ENCODE data around the gene GLRB. TPM values are rescaled to one million over a fixed set of nuclear protein-coding genes. Genes with fewer than 3 reads are reported as not detected.
"Not testable (repeated sequence)": the region's sequence is repeated elsewhere in the genome, so short reads cannot be mapped to it uniquely, and the experiment has no call there.

Gene GLRB
- total RNA-seq, 1 donor from 2014 or later: 7.8 TPM

DNA sequence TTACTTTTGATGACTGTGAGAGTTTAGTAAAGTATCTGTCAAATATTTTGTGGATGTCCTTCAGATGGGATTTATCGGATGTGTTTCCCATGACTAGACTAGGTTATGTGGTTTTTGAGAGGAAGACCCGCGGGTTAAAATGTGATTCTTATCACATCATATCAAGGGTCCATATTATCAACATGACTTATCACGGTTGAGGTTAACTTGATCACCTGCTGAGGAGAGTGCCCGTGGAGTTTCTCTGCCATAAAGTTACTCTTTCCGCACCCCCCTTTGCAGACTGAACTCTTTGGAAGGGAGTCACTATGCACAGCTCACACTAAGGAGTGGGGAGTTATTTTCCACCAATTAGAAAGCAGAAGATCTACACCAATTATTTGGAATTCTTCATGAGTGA lies 38.7 kb downstream of the GLRB start:
- intact Hi-C loops (cut with DNase I): no loop called here
- ATAC-seq (ENCODE audit: poor library complexity) (no peak), DNase-seq (no peak)

DNA sequence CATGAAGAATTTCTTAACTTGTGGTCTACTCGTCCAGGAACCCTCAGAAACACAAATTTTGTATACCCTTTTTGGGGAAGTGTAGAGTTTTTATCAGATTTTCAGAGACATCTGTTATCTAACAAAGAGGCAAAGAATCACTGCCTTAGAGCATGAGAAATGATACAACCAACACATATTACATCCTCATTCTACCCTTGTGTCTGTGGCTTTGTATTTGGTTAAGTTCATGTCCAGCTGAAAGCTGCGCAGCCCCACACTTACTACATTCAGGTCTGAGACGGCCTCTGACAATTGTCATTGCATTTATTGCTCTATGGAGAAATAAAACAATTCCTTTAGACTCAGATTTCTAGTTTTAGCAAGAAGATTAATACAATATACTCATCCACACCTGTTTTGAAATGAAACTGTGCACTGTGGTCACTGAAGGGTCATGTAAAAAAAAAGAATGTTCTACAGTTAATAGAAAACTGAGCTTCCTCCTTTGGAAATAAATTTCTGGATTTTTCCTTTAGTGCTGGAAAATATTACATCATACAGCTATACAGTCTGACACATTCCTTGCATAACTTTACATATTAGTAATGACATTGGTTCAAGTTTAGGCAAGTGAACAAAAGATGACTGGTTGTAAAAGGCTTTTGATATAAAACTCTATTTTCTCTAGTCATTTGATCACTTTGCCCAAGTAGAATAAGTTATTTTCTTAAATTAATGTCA lies 39.8 kb downstream of the GLRB start:
- intact Hi-C loops (cut with DNase I): no loop called here
- DNase-seq (no peak), ATAC-seq (ENCODE audit: poor library complexity) (no peak)

DNA sequence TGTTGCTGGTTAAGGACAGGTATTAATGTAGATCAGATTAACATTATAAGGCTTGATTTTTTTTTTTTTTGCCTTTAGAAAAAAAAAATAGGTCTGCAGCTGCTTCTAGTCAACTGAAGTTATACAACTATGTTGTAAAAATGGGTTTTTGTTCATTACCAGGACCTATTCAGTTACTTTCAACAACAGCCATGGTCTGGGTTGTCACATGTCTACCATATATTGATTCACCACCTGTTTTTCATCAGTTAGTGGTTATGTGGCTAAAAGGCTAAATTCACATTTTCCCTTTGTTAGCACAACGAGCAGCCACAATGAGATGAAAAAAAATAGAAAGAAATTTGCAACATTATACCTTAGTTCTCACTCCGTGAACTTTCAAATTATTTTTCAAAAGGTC lies 45.5 kb downstream of the GLRB start:
- intact Hi-C loops (cut with DNase I): no loop called here
- ATAC-seq (ENCODE audit: poor library complexity): no peak
- no peak for DNase-seq

DNA sequence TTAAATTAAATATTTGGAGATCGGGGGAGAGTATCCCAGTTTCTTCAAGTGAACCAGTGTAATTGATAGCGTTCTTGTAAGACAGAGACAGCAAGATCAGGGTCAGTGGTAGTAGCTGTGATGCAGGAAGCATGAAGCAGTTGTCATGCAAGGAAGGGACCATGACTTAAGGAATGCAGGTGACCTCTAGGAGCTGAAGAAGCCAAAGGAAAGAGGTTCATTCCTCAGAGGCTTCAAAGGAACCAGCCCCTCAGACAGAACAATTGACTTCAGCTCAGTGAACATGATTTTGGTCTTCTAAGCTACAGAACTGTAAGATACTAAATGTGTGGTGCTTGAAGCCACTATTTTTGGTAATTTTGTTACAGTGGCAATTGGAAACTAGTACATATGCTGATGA lies 51.6 kb downstream of the GLRB start:
- intact Hi-C loops (cut with DNase I): no loop called here
- ATAC-seq (ENCODE audit: poor library complexity): no peak
- no peak for DNase-seq

DNA sequence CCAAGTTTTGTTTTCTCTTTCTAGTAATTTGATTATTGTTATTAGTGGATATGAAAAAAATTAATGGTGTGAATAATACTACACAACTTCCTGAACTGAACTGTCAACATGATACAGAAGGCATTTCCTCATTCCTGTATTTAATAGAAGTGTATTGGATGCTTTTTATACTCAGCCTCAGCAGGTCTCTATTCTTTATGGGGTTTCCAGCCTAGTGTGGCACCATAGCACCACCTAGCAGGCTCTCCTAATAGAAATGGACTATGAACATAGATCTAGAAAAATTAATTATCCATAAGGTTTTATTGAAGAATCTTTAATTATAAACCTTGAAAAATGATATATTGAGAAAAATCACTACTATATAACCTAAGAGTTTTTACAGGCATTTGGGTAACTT lies 52.4 kb downstream of the GLRB start:
- no peak for ATAC-seq (ENCODE audit: poor library complexity)
- DNase-seq: no peak
- intact Hi-C loops (cut with DNase I): no loop called here

DNA sequence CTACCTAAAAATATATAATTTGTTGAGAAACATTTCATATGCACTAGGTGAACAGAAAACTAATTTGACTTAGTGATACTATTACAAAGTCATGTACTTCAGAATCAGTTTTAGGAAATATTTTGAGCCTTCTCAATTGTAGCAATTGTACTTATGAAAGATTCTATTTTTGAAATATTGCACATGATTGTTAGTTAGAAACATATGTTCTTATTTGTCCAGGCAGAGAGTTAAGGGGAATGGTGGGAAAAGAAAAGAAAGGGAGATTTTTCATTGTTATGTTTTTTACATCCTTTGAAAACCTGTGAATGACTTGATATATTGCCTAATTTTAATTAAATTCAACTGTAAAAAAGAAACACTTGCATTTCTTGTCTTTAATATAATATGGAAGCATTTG lies 66.0 kb downstream of the GLRB start:
- ATAC-seq (ENCODE audit: poor library complexity) (no peak), DNase-seq (no peak)
- intact Hi-C loops (cut with DNase I): no loop called here

DNA sequence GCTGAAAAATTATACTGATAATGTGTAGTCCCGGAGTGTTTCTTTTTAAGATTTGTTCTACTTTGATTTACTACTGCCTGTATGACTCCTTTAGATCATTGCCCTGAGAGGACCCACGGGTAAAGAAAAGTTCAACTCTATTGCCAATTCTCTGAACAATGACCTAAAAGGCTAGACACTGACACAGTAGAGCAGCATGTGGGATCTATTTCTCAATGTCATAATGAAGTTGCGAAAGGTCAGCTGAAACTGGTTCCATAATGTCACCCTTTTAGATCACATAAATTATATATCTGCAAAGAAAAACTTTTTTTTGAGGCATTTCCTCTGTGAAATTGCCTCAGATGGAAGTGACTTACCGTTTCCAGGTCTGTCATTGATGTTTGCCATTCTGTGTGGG lies 67.4 kb downstream of the GLRB start:
- ATAC-seq (ENCODE audit: poor library complexity) (no peak), DNase-seq (no peak)
- intact Hi-C loops (cut with DNase I): no loop called here

DNA sequence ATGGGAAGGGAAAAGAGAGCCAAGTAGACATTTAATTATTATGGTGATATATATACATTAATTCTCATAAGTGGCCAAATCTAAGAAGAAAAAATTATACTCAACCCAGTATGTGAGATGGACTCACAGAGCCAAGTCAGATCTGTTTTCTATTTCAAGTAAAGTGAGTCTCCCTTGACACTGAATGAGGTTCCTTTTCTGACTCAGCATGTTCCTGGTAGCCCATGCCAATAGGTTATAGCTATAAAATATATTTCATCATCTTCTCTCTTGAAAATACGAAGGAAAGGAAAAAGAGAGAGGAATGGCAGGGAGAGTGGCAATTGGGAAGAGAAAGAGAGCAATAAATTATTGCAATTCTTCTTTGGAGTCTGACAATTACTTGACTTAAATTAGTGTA lies 75.8 kb downstream of the GLRB start:
- DNase-seq: no peak
- ATAC-seq (ENCODE audit: poor library complexity): no peak
- intact Hi-C loops (cut with DNase I): no loop called here

DNA sequence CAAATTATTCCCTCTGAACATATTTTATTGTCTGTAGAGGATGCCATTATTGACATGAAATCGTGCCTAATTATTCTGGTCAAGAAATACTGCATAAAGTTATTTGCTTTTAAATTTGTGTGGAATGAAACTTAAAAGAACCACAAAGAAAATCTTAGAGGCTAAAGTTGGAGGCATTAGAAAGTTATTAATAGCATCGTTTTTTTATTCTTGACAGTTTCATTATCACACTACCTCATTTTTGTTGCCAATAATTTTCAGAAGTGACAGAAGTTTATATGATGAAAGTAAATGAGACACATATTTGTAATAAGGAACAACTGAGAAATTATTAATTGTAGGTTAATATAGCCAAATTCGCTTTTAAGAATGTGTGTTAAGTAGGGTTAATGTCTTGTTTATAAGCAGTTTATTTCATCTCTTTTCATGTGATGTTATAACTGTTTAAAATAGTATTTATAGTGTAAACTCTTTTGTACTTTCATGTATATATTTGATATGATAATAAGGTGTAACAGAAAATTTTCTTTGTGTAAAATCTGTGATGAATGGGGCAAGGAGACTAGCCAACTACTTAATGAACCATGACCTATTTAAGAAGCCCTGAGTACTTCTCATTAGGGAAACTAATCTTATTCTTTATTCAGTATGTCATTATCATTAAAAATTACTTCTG lies 90.1 kb downstream of the GLRB start:
- DNase-seq (no peak), ATAC-seq (ENCODE audit: poor library complexity) (no peak)
- intact Hi-C loops (cut with DNase I): no loop called here

DNA sequence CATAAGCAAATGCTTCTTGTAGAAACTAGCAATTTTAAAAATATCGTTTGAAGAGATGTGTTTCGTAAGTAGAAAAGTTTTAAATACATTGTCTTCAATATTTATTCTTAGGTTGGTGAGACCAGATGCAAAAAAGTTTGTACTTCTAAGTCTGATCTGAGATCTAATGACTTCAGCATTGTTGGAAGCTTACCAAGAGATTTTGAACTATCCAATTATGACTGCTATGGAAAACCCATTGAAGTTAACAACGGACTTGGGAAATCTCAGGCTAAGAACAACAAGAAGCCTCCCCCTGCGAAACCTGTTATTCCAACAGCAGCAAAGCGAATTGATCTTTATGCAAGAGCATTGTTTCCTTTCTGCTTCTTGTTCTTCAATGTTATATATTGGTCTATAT lies 94.4 kb downstream of the GLRB start:
- DNase-seq (no peak), ATAC-seq (ENCODE audit: poor library complexity) (no peak)
- intact Hi-C loops (cut with DNase I): no loop called here

DNA sequence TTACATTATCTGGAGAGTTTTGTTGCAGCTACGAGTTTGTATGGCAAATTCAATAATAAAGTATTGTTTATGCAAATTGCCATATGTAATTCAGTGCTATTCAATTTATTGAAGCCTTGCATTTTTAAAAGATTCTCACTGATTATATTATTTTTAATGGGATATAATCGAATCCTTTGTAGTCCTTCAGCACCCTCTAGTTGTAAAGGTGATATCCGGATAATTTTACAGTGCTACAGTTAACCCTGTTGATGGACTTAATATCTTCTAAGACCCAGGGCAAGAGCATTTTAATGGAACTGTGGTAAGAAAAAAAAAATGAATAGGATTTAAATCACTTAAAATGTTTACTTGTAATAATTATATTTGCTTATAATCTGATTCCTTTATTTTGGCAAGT lies 96.1 kb downstream of the GLRB start:
- DNase-seq: no peak
- intact Hi-C loops (cut with DNase I): no loop called here
- ATAC-seq (ENCODE audit: poor library complexity): no peak

DNA sequence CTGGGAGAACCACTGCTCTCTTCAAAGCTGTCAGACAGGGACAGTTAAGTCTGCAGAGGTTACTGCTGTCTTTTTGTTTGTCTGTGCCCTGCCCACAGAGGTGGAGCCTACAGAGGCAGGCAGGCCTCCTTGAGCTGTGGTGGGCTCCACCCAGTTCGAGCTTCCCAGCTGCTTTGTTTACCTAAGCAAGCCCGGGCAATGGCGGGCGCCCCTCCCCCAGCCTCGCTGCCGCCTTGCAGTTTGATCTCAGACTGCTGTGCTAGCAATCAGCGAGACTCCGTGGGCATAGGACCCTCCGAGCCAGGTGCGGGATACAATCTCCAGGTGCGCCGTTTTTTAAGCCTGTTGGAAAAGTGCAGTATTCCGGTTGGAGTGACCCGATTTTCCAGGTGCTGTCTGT lies 104.3 kb downstream of the GLRB start:
- ATAC-seq (ENCODE audit: poor library complexity); DNase-seq; intact Hi-C loops (cut with DNase I): not testable (repeated sequence)

DNA sequence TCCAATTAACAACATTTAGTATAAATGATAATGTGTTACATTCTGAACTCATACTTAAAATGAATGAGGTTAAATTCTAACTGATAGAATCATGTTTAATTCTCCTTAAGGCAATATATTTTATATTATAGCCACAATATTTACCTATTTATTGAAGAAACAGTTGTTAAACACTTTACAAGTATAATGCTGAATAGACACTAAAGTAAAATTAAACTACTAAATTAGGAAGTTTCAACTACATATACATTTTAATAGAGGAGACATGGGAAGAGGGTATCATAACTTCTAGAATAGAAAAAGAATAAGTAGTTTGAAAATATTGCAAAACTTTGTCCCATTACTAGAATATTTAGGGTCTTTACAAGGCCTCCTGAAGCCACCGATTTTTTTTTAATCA lies 108.3 kb downstream of the GLRB start:
- DNase-seq: no peak
- intact Hi-C loops (cut with DNase I): no loop called here
- ATAC-seq (ENCODE audit: poor library complexity): no peak

DNA sequence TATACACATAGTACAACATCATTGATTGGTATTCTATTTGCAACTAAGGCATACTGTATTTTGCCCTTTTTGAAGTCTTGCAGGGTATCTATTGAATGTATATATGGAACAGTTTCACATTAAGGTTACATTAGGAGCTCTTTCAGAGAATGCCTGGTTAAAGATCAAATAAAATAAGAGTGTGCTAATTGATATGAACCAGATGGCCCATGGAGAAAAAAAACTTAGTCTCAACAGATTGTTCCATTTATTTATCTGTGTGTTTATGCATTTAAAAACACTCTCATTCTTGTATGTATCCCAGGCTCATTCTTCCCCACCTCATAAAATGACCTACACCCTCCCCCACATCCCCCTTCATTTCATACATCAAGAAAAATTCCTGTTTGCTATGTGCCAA lies 109.4 kb downstream of the GLRB start:
- DNase-seq: no peak
- intact Hi-C loops (cut with DNase I): no loop called here
- ATAC-seq (ENCODE audit: poor library complexity): no peak

DNA sequence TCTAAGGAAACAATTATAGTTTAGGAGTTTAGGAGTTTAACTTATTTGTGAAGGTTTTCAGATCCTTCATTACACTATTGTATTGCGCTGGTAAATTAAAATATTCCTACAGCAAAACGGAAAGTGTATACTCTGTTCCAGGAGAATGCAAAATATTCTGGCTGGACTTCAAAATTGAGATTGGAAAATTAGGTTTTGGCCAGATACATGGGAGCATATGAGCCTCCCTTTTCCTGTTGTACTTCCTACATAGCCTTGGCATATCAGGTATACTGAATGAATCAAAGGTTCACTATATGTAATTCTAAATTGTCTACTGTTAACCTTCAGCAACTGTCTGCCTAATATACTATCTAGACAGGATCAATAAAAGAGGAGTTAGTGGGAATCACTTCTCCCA lies 119.4 kb downstream of the GLRB start:
- ATAC-seq (ENCODE audit: poor library complexity) (no peak), DNase-seq (no peak)
- intact Hi-C loops (cut with DNase I): no loop called here

DNA sequence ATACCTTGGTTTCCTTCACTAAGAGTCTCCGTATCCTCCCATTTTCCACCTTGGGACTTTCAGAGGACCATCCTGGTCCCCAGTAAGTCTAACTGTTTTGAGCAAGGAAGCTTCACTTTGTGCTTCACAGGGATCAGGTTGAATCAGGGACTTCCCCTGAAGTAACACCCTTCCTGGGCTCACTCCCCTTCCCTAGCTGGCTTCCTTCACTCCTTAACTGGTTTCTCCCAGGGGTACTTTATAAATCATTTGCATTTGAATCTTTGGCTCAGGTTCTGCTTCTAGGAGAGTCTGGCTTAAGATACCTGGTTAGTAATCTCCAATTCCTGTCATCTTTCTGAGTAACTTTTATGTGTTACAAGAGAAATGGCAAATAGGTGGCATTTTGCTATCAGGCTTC lies 120.1 kb downstream of the GLRB start:
- intact Hi-C loops (cut with DNase I): no loop called here
- ATAC-seq (ENCODE audit: poor library complexity) (no peak), DNase-seq (no peak)

DNA sequence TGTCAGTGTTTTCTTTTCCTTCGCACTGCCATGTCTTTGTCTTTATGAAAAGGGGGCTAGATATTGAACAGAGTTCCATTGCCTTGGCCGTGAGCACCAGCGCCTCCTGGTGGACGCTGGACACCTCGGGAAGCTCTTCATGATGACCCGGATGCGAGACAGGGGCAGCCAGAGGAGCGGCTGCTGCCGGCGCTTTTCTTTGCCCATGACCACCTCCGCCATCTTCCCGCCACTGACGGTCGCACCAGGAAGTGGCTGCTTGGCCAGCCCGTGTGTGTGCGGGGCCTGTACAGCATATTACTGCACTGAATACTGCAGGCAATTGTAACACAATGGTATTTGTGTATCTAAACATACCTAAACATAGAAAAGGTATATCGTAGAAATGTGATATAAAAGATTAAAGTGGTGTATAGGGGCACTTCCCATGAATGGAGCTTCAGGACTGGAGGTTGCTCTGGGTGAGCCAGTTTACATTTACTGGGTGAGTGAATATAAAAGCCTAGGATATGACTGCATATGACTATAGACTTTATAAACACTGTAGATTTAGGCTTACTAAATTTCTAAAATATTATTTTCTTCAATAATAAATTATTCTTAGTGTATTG lies 128.8 kb downstream of the GLRB start:
- no peak for ATAC-seq (ENCODE audit: poor library complexity)
- intact Hi-C loops (cut with DNase I): no loop called here
- peak; percentile 45 for DNase-seq

DNA sequence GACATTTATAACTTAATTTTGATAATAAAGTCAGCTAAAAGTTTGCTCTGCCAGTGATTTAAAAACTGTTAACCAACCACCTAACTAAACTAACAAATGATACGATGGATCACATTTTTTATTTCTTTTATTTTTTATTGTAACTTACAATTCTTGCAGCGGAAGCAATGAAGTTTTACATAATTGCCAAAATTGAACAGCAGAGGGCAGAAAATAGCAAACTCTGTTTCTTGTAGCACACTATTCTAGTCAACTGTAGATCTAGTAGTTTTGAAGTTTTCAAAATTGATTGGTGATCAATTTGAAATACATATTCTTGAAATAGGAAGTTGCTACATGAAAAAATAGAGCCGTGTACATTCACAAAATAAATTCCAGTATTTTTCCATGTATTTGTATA lies 141.8 kb downstream of the GLRB start:
- no peak for ATAC-seq (ENCODE audit: poor library complexity)
- intact Hi-C loops (cut with DNase I): loop anchor here (10.0 kb wide), 1 partner anchor 757 kb away; no protein-coding TSS in a partner anchor
- DNase-seq: no peak

DNA sequence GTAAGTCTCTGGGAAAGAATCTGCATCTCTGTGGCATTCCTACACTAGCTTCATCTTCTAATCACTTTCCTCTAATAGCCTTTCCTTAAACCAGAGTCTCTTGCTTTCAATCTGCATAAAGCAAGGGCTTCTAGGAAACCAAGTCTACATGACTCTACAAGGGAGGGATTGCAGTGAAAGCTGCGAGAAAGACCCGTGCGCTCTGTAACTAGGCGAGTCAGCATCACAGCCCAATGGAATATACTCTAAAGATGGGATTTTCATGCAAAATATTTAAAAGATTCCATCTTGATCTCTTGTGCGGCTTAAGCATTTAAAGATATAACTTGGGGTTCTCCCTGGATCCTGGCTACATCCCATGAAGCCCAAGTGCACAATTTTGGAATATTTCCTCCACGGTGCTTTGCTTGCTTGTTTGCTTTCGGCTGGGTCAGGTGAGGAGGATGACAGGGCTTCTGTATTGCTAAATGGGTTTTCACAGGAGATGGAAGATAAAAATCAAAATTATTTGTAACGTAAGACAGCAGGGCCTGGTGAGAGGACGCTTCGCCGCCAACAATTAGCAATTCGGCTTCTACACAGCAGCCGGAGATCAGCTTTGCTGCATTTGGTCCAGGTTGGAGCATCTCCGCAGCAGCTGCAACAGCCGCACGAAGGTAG lies 143.9 kb downstream of the GLRB start:
- intact Hi-C loops (cut with DNase I): loop anchor here (10.0 kb wide), 1 partner anchor 755 kb away; no protein-coding TSS in a partner anchor
- DNase-seq (no peak), ATAC-seq (ENCODE audit: poor library complexity) (no peak)

Measured in Right ventricle myocardium superior (tissue), 1 donor.